ENCODE measurements around the gene CCDC188. TPM values are rescaled to one million over a fixed set of nuclear protein-coding genes. Genes with fewer than 3 reads are reported as not detected.

CCDC188 gene
- total RNA-seq, 1 donor from 2014 or later = not detected

GRCh38 chr22:20192293-20192971 lies 41.6 kb upstream of the CCDC188 start:
- no peak for DNase-seq (ENCODE audit: low read depth)
- peaks cover 33% of the 10 kb centered on the region for H3K27me3 Mint-ChIP-seq (ENCODE audit: low read depth, unreplicated experiment)
- Histone ChIP-seq H4K20me1 (ENCODE audit: insufficient read depth, low read length) (no peaks in the 10 kb centered on the region), H3K27ac (ENCODE audit: low read depth, low read length) (no peak overlapping the region), H3K9ac (ENCODE audit: low read length) (no peak overlapping the region), H3K36me3 (ENCODE audit: insufficient read depth, low read length) (no peaks in the 10 kb centered on the region), H3K9me3 (ENCODE audit: insufficient read depth, low read depth, low read length) (no peaks in the 10 kb centered on the region), H2AFZ (ENCODE audit: low read depth, low read length) (no peak overlapping the region), H3K4me1 (ENCODE audit: insufficient read depth, low read length) (no peaks in the 10 kb centered on the region), H3K4me3 (ENCODE audit: insufficient read depth, low read depth, low read length) (no peak overlapping the region), H3K4me2 (ENCODE audit: low read length) (no peak overlapping the region), H3K79me2 (ENCODE audit: insufficient read depth, low read length) (no peaks in the 10 kb centered on the region), H3K27me3 (ENCODE audit: insufficient read depth, low read length) (no peaks in the 10 kb centered on the region)
- no peak for FAIRE-seq
- no peaks in the 10 kb centered on the region for H3K36me3 Mint-ChIP-seq (ENCODE audit: low read depth, unreplicated experiment)
- no peak overlapping the region for H3K27ac Mint-ChIP-seq (ENCODE audit: unreplicated experiment)
- no peak for TF ChIP-seq EZH2 (IDR thresholded peaks at IDR 0.05; ENCODE audit: insufficient read depth, low read length)
- no peak for TF ChIP-seq CTCF (IDR thresholded peaks at IDR 0.05; ENCODE audit: insufficient read depth, low read depth, low read length)
- H3K4me3 Mint-ChIP-seq (ENCODE audit: unreplicated experiment) = no peak overlapping the region
- no peaks in the 10 kb centered on the region for H3K9me3 Mint-ChIP-seq (ENCODE audit: unreplicated experiment)
- no peaks in the 10 kb centered on the region for H3K4me1 Mint-ChIP-seq (ENCODE audit: low read depth, unreplicated experiment)

- TF ChIP-seq CTCF (IDR thresholded peaks at IDR 0.05; ENCODE audit: insufficient read depth, low read depth, low read length) (no peak), EZH2 (IDR thresholded peaks at IDR 0.05; ENCODE audit: insufficient read depth, low read length) (no peak)
- Histone ChIP-seq H3K4me2 (ENCODE audit: low read length) (no peak overlapping the region), H3K9ac (ENCODE audit: low read length) (no peak overlapping the region), H3K79me2 (ENCODE audit: insufficient read depth, low read length) (no peaks in the 10 kb centered on the region), H3K36me3 (ENCODE audit: insufficient read depth, low read length) (no peaks in the 10 kb centered on the region), H3K4me1 (ENCODE audit: insufficient read depth, low read length) (no peaks in the 10 kb centered on the region), H3K4me3 (ENCODE audit: insufficient read depth, low read depth, low read length) (no peak overlapping the region), H3K9me3 (ENCODE audit: insufficient read depth, low read depth, low read length) (no peaks in the 10 kb centered on the region), H3K27ac (ENCODE audit: low read depth, low read length) (no peak overlapping the region), H3K27me3 (ENCODE audit: insufficient read depth, low read length) (no peaks in the 10 kb centered on the region), H2AFZ (ENCODE audit: low read depth, low read length) (no peak overlapping the region), H4K20me1 (ENCODE audit: insufficient read depth, low read length) (no peaks in the 10 kb centered on the region)
- Mint-ChIP-seq H3K4me1 (ENCODE audit: low read depth, unreplicated experiment) (no peaks in the 10 kb centered on the region), H3K4me3 (ENCODE audit: unreplicated experiment) (no peak overlapping the region), H3K36me3 (ENCODE audit: low read depth, unreplicated experiment) (no peaks in the 10 kb centered on the region), H3K27ac (ENCODE audit: unreplicated experiment) (no peak overlapping the region), H3K9me3 (ENCODE audit: unreplicated experiment) (no peaks in the 10 kb centered on the region), H3K27me3 (ENCODE audit: low read depth, unreplicated experiment) (peaks cover 33% of the 10 kb centered on the region)
- DNase-seq (ENCODE audit: low read depth) = no peak
- no peak for FAIRE-seq
Observed at GRCh38 chr22:20191803-20192202, 40.9 kb upstream of the CCDC188 start.

GRCh38 chr22:20191000-20191515 lies 40.2 kb upstream of the CCDC188 start:
- Mint-ChIP-seq H3K4me1 (ENCODE audit: low read depth, unreplicated experiment) (no peaks in the 10 kb centered on the region), H3K9me3 (ENCODE audit: unreplicated experiment) (no peaks in the 10 kb centered on the region), H3K4me3 (ENCODE audit: unreplicated experiment) (no peak overlapping the region), H3K27ac (ENCODE audit: unreplicated experiment) (no peak overlapping the region), H3K27me3 (ENCODE audit: low read depth, unreplicated experiment) (peaks cover 35% of the 10 kb centered on the region), H3K36me3 (ENCODE audit: low read depth, unreplicated experiment) (no peaks in the 10 kb centered on the region)
- Histone ChIP-seq H3K4me1 (ENCODE audit: insufficient read depth, low read length) (no peaks in the 10 kb centered on the region), H3K9me3 (ENCODE audit: insufficient read depth, low read depth, low read length) (no peaks in the 10 kb centered on the region), H3K4me2 (ENCODE audit: low read length) (no peak overlapping the region), H3K36me3 (ENCODE audit: insufficient read depth, low read length) (no peaks in the 10 kb centered on the region), H3K4me3 (ENCODE audit: insufficient read depth, low read depth, low read length) (no peak overlapping the region), H3K79me2 (ENCODE audit: insufficient read depth, low read length) (no peaks in the 10 kb centered on the region), H3K27ac (ENCODE audit: low read depth, low read length) (no peak overlapping the region), H4K20me1 (ENCODE audit: insufficient read depth, low read length) (no peaks in the 10 kb centered on the region), H2AFZ (ENCODE audit: low read depth, low read length) (no peak overlapping the region), H3K9ac (ENCODE audit: low read length) (no peak overlapping the region), H3K27me3 (ENCODE audit: insufficient read depth, low read length) (no peaks in the 10 kb centered on the region)
- DNase-seq (ENCODE audit: low read depth) (no peak), FAIRE-seq (no peak)
- TF ChIP-seq CTCF (IDR thresholded peaks at IDR 0.05; ENCODE audit: insufficient read depth, low read depth, low read length) (no peak), EZH2 (IDR thresholded peaks at IDR 0.05; ENCODE audit: insufficient read depth, low read length) (no peak)
